ENCODE results near the gene CRTC1.

GRCh38 chr19:18662972-18663732, 20.3 kb upstream of the CRTC1 start:
- TF ChIP-seq, protein P1, sequence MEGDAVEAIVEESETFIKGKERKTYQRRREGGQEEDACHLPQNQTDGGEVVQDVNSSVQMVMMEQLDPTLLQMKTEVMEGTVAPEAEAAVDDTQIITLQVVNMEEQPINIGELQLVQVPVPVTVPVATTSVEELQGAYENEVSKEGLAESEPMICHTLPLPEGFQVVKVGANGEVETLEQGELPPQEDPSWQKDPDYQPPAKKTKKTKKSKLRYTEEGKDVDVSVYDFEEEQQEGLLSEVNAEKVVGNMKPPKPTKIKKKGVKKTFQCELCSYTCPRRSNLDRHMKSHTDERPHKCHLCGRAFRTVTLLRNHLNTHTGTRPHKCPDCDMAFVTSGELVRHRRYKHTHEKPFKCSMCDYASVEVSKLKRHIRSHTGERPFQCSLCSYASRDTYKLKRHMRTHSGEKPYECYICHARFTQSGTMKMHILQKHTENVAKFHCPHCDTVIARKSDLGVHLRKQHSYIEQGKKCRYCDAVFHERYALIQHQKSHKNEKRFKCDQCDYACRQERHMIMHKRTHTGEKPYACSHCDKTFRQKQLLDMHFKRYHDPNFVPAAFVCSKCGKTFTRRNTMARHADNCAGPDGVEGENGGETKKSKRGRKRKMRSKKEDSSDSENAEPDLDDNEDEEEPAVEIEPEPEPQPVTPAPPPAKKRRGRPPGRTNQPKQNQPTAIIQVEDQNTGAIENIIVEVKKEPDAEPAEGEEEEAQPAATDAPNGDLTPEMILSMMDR (IDR thresholded peaks at IDR 0.05) = no peak
- TF ChIP-seq POLR2A (IDR thresholded peaks at IDR 0.05) = no peak
